ENCODE measurements around the gene RTTN. TPM values are rescaled to one million over a fixed set of nuclear protein-coding genes. Genes with fewer than 3 reads are reported as not detected.

RTTN gene
- total RNA-seq, 1 experiment from 2014 or later = 14.3 TPM

DNA sequence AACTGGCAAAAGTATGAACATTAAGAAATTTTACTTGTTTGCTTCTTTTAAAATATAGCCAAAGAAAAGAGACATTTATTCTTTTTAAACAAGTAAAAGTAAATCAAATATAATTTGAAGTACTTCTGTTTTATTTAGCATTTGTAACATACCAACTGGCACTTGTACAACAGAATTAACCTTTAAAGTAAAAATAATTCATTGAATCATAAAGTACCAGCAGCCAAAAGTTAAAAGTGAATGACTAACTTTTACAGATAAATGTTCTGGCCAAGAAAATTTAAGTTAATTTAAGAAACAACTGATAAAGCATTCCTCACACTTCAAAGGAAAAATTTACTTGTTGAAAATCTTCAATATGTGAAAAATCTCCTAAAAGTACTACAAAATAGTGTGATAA is 23.8 kb downstream of the RTTN start:
- POLR2A ChIA-PET (ENCODE audit: unreplicated experiment) = no interaction called here
- Histone ChIP-seq H2AFZ (no peak overlapping the region), H4K20me1 (ENCODE audit: insufficient read depth) (no peaks in the 10 kb centered on the region), H3K4me2 (peak overlapping the region; percentile 47), H3K27ac (peak overlapping the region; percentile 62), H3K27me3 (ENCODE audit: insufficient read depth, low read depth) (no peaks in the 10 kb centered on the region), H3K36me3 (ENCODE audit: low read depth) (peaks cover 4% of the 10 kb centered on the region; the same call in 1 of the 2 replicates), H3K4me1 (replicated peaks; ENCODE audit: insufficient read depth) (peaks cover 17% of the 10 kb centered on the region), H3K9me2 (ENCODE audit: insufficient read depth) (no peaks in the 10 kb centered on the region), H3F3A (ENCODE audit: insufficient read depth, low read depth) (peaks cover under 1% of the 10 kb centered on the region; the same call in 1 of the 2 replicates), H3K79me2 (ENCODE audit: low read depth) (no peaks in the 10 kb centered on the region), H3K4me3 (no peak overlapping the region), H3K9me3 (ENCODE audit: insufficient read depth, low read depth) (no peaks in the 10 kb centered on the region)
- no TSS peak for BruUV-seq (replicated peaks)
- CTCF ChIA-PET = no interaction called here
- no peak for DNase-seq
- no peak for TF ChIP-seq CTCF (conservative IDR thresholded peaks at IDR 0.05)
- no peak for TF ChIP-seq EZH2 (IDR thresholded peaks at IDR 0.05; ENCODE audit: low read depth)
- intact Hi-C loops (cut with micrococcal nuclease; ENCODE audit: unreplicated experiment) = loop anchor here (5.0 kb wide), 1 partner anchor 251 kb away; no protein-coding TSS in a partner anchor

DNA sequence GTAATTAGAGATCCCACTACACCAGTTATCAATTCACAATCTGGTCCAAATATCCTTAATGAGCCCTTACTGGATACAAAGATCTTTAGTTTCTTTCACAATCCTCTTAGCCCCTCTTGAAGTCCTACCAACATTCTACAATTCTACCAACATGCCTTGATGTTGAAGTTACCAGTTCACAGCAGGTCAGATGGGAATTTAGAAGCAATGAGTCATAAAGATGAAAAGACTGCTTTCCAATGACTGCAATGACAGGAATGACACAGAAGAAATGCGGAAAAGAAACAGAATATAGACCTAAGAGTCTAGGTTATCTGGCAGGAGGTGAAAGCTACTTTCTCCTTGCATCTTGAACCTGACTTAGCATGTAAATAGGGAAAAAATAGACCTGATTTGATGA is 24.5 kb downstream of the RTTN start:
- CTCF ChIA-PET = no interaction called here
- peak overlapping the region; percentile 47 for H3K4me2 ChIP-seq
- DNase-seq = peak; percentile 3 to 90
- H2AFZ ChIP-seq = no peak overlapping the region
- H3K27me3 ChIP-seq (ENCODE audit: insufficient read depth, low read depth) = no peaks in the 10 kb centered on the region
- peaks cover 3% of the 10 kb centered on the region; the same call in 1 of the 2 replicates for H3F3A ChIP-seq (ENCODE audit: insufficient read depth, low read depth)
- no peak overlapping the region for H3K4me3 ChIP-seq
- H3K27ac ChIP-seq = peak overlapping the region; percentile 62
- H3K79me2 ChIP-seq (ENCODE audit: low read depth) = no peaks in the 10 kb centered on the region
- H3K36me3 ChIP-seq (ENCODE audit: low read depth) = peaks cover 4% of the 10 kb centered on the region; the same call in 1 of the 2 replicates
- intact Hi-C loops (cut with micrococcal nuclease; ENCODE audit: unreplicated experiment) = loop anchor here (5.0 kb wide), 1 partner anchor 251 kb away; no protein-coding TSS in a partner anchor
- POLR2A ChIA-PET (ENCODE audit: unreplicated experiment) = no interaction called here
- TF ChIP-seq EZH2 (IDR thresholded peaks at IDR 0.05; ENCODE audit: low read depth) (no peak), CTCF (conservative IDR thresholded peaks at IDR 0.05) (no peak)
- no peaks in the 10 kb centered on the region for H3K9me2 ChIP-seq (ENCODE audit: insufficient read depth)
- BruUV-seq (replicated peaks) = no TSS peak
- no peaks in the 10 kb centered on the region for H4K20me1 ChIP-seq (ENCODE audit: insufficient read depth)
- no peaks in the 10 kb centered on the region for H3K9me3 ChIP-seq (ENCODE audit: insufficient read depth, low read depth)
- H3K4me1 ChIP-seq (replicated peaks; ENCODE audit: insufficient read depth) = peaks cover 17% of the 10 kb centered on the region

DNA sequence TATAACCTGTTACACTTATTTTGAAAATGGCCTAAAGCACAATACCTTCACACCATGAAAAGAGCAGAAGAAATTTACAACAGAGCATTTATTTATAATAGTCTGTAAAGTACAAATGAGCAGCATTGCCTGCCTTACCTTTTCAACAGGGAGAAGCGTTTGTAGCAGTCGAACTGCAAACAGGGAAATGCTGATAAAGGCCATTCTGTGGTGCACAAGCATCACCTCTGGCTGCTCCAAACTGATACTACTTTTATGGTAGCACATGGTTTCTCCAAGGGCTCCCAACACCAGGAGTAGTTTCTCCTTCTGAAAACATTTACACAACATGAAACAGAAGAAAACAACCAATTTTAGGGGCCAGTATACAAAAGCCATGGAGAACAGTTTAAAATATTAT is 28.9 kb downstream of the RTTN start:
- Histone ChIP-seq H3K27me3 (ENCODE audit: insufficient read depth, low read depth) (no peaks in the 10 kb centered on the region), H3K4me1 (replicated peaks; ENCODE audit: insufficient read depth) (peaks cover 11% of the 10 kb centered on the region), H3K9me3 (ENCODE audit: insufficient read depth, low read depth) (no peaks in the 10 kb centered on the region), H3K27ac (no peak overlapping the region), H3F3A (ENCODE audit: insufficient read depth, low read depth) (peaks cover 3% of the 10 kb centered on the region; the same call in 1 of the 2 replicates), H4K20me1 (ENCODE audit: insufficient read depth) (no peaks in the 10 kb centered on the region), H3K36me3 (ENCODE audit: low read depth) (no peaks in the 10 kb centered on the region), H2AFZ (no peak overlapping the region), H3K4me2 (no peak overlapping the region), H3K79me2 (ENCODE audit: low read depth) (no peaks in the 10 kb centered on the region), H3K4me3 (no peak overlapping the region), H3K9me2 (ENCODE audit: insufficient read depth) (no peaks in the 10 kb centered on the region)
- TF ChIP-seq CTCF (conservative IDR thresholded peaks at IDR 0.05) (no peak), EZH2 (IDR thresholded peaks at IDR 0.05; ENCODE audit: low read depth) (no peak)
- no TSS peak for BruUV-seq (replicated peaks)
- POLR2A ChIA-PET (ENCODE audit: unreplicated experiment) = no interaction called here
- intact Hi-C loops (cut with micrococcal nuclease; ENCODE audit: unreplicated experiment) = no loop called here
- DNase-seq = no peak
- CTCF ChIA-PET = no interaction called here

Data from PC-9 (cell line).